Hepatocyte (in vitro differentiated cells): ENCODE data around the gene GEMIN5.
"Not testable (repeated sequence)": the region's sequence is repeated elsewhere in the genome, so short reads cannot be mapped to it uniquely, and the experiment has no call there.

Experiments used
- EZH2 ChIP-seq: fragments of 200-600 bp; sonication (generic); IDR thresholded peaks from 2 replicates; pipeline ENCODE4 v1.6.1; 2016; ENCODE audit warnings: antibody characterized with exemption, mild to moderate bottlenecking, borderline replicate concordance
- EZH2phosphoT487 ChIP-seq: fragments of 200-600 bp; sonication (generic); IDR thresholded peaks from one replicate; pipeline ENCODE4 v1.6.1; 2018; ENCODE audit warnings: antibody characterized with exemption, mild to moderate bottlenecking, low read depth, moderate library complexity; ENCODE audit not compliant: unreplicated experiment, severe bottlenecking
- TF ChIP-seq, protein P1 (sequence below): fragments of 200-600 bp; sonication (generic); IDR thresholded peaks from 2 replicates; pipeline ENCODE4 v1.5.1; 2016; ENCODE audit warnings: antibody characterized with exemption, mild to moderate bottlenecking; ENCODE audit not compliant: poor library complexity

DNA sequence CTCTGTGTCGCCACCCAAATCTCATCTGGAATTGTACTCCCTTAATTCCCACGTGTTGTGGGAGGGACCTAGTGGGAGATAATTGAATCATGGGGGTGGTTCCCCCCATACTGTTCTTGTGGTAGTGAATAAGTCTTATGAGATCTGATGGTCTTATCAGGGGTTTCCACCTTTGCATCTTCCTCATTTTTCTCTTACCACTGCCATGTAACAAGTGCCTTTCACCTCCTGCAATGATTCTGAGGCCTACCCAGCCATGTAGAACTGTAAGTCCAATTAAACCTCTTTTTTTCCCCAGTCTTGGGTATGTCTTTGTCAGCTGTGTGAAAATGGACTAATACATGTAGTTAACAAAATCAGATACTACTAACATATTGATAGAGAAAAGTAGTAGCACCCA is 40.3 kb upstream of the GEMIN5 start:
- TF ChIP-seq, protein P1, sequence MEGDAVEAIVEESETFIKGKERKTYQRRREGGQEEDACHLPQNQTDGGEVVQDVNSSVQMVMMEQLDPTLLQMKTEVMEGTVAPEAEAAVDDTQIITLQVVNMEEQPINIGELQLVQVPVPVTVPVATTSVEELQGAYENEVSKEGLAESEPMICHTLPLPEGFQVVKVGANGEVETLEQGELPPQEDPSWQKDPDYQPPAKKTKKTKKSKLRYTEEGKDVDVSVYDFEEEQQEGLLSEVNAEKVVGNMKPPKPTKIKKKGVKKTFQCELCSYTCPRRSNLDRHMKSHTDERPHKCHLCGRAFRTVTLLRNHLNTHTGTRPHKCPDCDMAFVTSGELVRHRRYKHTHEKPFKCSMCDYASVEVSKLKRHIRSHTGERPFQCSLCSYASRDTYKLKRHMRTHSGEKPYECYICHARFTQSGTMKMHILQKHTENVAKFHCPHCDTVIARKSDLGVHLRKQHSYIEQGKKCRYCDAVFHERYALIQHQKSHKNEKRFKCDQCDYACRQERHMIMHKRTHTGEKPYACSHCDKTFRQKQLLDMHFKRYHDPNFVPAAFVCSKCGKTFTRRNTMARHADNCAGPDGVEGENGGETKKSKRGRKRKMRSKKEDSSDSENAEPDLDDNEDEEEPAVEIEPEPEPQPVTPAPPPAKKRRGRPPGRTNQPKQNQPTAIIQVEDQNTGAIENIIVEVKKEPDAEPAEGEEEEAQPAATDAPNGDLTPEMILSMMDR, result not testable (repeated sequence)
- TF ChIP-seq EZH2, EZH2phosphoT487: not testable (repeated sequence)
